Measurements from ENCODE around the gene F11R.

DNA sequence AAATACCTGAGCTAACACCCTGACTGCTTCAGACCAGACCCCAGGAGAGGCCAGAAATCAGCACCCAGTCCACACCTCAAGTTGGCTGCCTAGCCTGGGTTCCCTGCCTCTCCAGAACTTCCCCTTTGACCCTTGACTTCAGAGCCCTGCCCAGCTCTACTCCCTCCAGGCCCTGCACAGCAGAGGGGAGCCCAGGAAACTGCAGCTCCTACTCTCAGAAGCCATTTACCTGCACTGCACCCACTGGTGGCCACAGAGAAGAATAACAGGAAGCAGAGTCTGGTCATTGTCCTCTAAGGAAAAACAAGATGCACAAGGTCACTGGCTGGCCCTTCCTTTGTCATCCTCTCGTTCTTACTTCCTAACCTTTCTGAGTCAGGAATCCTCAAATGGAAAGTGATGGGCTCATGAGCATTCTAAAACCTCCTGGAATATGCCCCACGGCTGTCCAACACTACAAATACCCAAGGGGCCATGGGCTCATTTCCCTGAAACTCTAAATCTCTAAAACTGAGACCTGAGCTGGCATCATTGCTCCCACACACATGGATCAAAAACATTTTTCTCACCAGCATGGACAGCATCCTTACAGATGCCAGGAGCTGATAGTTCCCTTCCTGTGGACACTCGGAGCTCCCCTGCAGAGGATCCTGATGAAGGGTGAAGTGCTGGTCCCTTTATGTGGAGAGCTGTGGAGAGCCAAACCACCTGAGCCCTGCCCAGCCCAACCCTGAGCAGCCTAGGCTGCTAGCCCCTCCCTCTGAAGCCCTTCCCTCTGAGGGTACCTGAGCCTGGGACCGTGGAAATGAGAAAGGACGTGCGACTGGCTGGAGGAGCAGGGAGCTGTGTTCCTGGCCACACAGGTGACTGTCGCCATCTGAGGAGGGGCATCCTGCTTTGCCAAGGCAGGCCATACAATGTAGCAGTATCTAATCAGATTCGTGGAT is 66.5 kb downstream of the F11R start, which contains the start of gene ITLN2:
- TF ChIP-seq, protein P1, sequence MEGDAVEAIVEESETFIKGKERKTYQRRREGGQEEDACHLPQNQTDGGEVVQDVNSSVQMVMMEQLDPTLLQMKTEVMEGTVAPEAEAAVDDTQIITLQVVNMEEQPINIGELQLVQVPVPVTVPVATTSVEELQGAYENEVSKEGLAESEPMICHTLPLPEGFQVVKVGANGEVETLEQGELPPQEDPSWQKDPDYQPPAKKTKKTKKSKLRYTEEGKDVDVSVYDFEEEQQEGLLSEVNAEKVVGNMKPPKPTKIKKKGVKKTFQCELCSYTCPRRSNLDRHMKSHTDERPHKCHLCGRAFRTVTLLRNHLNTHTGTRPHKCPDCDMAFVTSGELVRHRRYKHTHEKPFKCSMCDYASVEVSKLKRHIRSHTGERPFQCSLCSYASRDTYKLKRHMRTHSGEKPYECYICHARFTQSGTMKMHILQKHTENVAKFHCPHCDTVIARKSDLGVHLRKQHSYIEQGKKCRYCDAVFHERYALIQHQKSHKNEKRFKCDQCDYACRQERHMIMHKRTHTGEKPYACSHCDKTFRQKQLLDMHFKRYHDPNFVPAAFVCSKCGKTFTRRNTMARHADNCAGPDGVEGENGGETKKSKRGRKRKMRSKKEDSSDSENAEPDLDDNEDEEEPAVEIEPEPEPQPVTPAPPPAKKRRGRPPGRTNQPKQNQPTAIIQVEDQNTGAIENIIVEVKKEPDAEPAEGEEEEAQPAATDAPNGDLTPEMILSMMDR (IDR thresholded peaks at IDR 0.05) = no peak
- no peak for TF ChIP-seq POLR2A (IDR thresholded peaks at IDR 0.05)
